ENCODE measurements around the gene KISS1R.

DNA sequence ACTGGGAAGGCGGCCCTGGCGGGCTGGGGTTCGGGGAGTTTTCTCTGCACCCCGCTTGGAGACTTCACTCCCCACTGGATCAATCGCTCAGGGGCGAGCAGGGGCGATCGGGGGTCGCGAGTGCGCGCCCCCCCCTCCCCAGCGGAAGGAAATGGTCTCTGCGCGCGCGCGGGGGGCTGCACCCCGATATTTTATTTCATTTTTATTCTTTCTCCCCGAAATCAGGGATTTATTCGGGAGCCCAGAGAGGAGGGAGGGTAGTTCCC lies 9.1 kb downstream of the KISS1R start:
- TF ChIP-seq GATA2 (IDR thresholded peaks at IDR 0.05; ENCODE audit: low read depth, low read length) (no peak), GATA3 (IDR thresholded peaks at IDR 0.05; ENCODE audit: low read depth, low read length) (no peak)
